Ishikawa (cell line): ENCODE results near the gene PMM1.

Experiments used
- CREB1 ChIP-seq: IDR thresholded peaks from 2 replicates; pipeline ENCODE4 v1.6.1; 2012; ENCODE audit warnings: low read depth
- EGR1 ChIP-seq: IDR thresholded peaks from 2 replicates; pipeline ENCODE4 v1.6.1; 2012
- MAX ChIP-seq: IDR thresholded peaks from 2 replicates; pipeline ENCODE4 v1.6.1; 2012
- RAD21 ChIP-seq: IDR thresholded peaks from 2 replicates; pipeline ENCODE4 v1.6.1; 2012; ENCODE audit warnings: low read depth
- TEAD4 ChIP-seq: IDR thresholded peaks from 2 replicates; pipeline ENCODE4 v1.6.1; 2012
- YY1 ChIP-seq: IDR thresholded peaks from 2 replicates; pipeline ENCODE4 v1.6.1; 2012; ENCODE audit warnings: low read depth
- TF ChIP-seq, protein P1 (sequence below): IDR thresholded peaks from 2 replicates; pipeline ENCODE4 v1.6.1; 2012; ENCODE audit warnings: low read depth, mild to moderate bottlenecking

DNA sequence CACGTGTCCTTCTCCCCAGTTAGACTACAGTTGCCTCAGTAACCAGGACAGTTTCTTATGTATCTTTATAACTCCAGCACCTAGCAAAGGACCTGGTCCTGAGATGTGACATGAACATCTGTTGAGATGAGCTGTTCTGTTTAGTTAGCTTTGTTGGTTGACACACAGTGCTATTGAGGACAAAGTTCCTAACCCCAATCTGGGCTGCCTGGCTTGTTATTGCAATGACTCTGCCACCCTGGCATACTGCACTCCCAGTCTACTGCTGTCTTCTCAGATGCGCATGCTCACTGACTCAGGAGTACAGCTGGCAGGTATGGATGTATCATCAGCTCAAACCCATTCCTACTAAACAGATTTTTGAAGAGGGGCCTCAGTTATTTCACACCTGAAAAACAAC lies 23.8 kb upstream of the PMM1 start:
- no peak for TF ChIP-seq CREB1
- no peak for TF ChIP-seq EGR1
- no peak for TF ChIP-seq MAX
- TF ChIP-seq YY1 = no peak
- TF ChIP-seq, protein P1, sequence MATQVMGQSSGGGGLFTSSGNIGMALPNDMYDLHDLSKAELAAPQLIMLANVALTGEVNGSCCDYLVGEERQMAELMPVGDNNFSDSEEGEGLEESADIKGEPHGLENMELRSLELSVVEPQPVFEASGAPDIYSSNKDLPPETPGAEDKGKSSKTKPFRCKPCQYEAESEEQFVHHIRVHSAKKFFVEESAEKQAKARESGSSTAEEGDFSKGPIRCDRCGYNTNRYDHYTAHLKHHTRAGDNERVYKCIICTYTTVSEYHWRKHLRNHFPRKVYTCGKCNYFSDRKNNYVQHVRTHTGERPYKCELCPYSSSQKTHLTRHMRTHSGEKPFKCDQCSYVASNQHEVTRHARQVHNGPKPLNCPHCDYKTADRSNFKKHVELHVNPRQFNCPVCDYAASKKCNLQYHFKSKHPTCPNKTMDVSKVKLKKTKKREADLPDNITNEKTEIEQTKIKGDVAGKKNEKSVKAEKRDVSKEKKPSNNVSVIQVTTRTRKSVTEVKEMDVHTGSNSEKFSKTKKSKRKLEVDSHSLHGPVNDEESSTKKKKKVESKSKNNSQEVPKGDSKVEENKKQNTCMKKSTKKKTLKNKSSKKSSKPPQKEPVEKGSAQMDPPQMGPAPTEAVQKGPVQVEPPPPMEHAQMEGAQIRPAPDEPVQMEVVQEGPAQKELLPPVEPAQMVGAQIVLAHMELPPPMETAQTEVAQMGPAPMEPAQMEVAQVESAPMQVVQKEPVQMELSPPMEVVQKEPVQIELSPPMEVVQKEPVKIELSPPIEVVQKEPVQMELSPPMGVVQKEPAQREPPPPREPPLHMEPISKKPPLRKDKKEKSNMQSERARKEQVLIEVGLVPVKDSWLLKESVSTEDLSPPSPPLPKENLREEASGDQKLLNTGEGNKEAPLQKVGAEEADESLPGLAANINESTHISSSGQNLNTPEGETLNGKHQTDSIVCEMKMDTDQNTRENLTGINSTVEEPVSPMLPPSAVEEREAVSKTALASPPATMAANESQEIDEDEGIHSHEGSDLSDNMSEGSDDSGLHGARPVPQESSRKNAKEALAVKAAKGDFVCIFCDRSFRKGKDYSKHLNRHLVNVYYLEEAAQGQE = no peak
- no peak for TF ChIP-seq RAD21
- no peak for TF ChIP-seq TEAD4
